ENCODE measurements around the gene CYB5R4. TPM values are rescaled to one million over a fixed set of nuclear protein-coding genes. Genes with fewer than 3 reads are reported as not detected.

Gene CYB5R4
- total and polyA plus RNA-seq, 2 donors (not counting 1 experiment from before 2014, with no cell fraction given), result 4.3 to 10.6 TPM

GRCh38 chr6:83884523-83884922 is 25.0 kb downstream of the CYB5R4 start:
- Histone ChIP-seq H3K4me1 (ENCODE audit: control insufficient read depth, extremely low read depth, insufficient read depth, low read length) (no peaks in the 10 kb centered on the region), H3K79me2 (ENCODE audit: control insufficient read depth, insufficient read depth, low read length) (no peaks in the 10 kb centered on the region), H4K20me1 (ENCODE audit: control insufficient read depth, extremely low read depth, insufficient read depth, low read length) (no peaks in the 10 kb centered on the region), H2AFZ (ENCODE audit: low read length) (no peak overlapping the region), H3K4me2 (ENCODE audit: extremely low read depth, insufficient read depth, low read length) (no peak overlapping the region), H3K36me3 (ENCODE audit: control insufficient read depth, insufficient read depth, low read length) (no peaks in the 10 kb centered on the region), H3K4me3 (replicated peaks in 1 of 4; ENCODE audit: control extremely low read depth in 1 of 4, insufficient read depth in 1 of 4, low read depth in 3 of 4, low read length in 4 of 4) (no peak overlapping the region), H3K9me3 (ENCODE audit: control insufficient read depth, insufficient read depth, low read depth, low read length) (no peaks in the 10 kb centered on the region), H3K9ac (ENCODE audit: insufficient read depth, low read length) (no peak overlapping the region), H3K27me3 (ENCODE audit: control insufficient read depth, insufficient read depth, low read length) (no peaks in the 10 kb centered on the region), H3K27ac (ENCODE audit: insufficient read depth, low read length) (no peak overlapping the region)
- TF ChIP-seq, protein P1, sequence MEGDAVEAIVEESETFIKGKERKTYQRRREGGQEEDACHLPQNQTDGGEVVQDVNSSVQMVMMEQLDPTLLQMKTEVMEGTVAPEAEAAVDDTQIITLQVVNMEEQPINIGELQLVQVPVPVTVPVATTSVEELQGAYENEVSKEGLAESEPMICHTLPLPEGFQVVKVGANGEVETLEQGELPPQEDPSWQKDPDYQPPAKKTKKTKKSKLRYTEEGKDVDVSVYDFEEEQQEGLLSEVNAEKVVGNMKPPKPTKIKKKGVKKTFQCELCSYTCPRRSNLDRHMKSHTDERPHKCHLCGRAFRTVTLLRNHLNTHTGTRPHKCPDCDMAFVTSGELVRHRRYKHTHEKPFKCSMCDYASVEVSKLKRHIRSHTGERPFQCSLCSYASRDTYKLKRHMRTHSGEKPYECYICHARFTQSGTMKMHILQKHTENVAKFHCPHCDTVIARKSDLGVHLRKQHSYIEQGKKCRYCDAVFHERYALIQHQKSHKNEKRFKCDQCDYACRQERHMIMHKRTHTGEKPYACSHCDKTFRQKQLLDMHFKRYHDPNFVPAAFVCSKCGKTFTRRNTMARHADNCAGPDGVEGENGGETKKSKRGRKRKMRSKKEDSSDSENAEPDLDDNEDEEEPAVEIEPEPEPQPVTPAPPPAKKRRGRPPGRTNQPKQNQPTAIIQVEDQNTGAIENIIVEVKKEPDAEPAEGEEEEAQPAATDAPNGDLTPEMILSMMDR (conservative IDR thresholded peaks at IDR 0.05 in 1 of 2, IDR thresholded peaks at IDR 0.05 in 1 of 2; ENCODE audit: low read depth in 1 of 2, low read length in 2 of 2), result peak; percentile 24 to 59
- no peak for TF ChIP-seq EZH2 (IDR thresholded peaks at IDR 0.05; ENCODE audit: low read length, missing control alignments)
- peak; percentile 45 to 63 for DNase-seq (ENCODE audit: low read depth in 2 of 2)

GRCh38 chr6:83885984-83886383 is 26.5 kb downstream of the CYB5R4 start:
- H3K4me2 ChIP-seq (ENCODE audit: extremely low read depth, insufficient read depth, low read length), result no peak overlapping the region
- H3K4me1 ChIP-seq (ENCODE audit: control insufficient read depth, extremely low read depth, insufficient read depth, low read length), result no peaks in the 10 kb centered on the region
- H3K79me2 ChIP-seq (ENCODE audit: control insufficient read depth, insufficient read depth, low read length), result no peaks in the 10 kb centered on the region
- no peak overlapping the region for H3K9ac ChIP-seq (ENCODE audit: insufficient read depth, low read length)
- H4K20me1 ChIP-seq (ENCODE audit: control insufficient read depth, extremely low read depth, insufficient read depth, low read length), result no peaks in the 10 kb centered on the region
- DNase-seq (ENCODE audit: low read depth in 2 of 2), result no peak
- no peaks in the 10 kb centered on the region for H3K36me3 ChIP-seq (ENCODE audit: control insufficient read depth, insufficient read depth, low read length)
- H3K27me3 ChIP-seq (ENCODE audit: control insufficient read depth, insufficient read depth, low read length), result no peaks in the 10 kb centered on the region
- H2AFZ ChIP-seq (ENCODE audit: low read length), result no peak overlapping the region
- H3K4me3 ChIP-seq (replicated peaks in 1 of 4; ENCODE audit: control extremely low read depth in 1 of 4, insufficient read depth in 1 of 4, low read depth in 3 of 4, low read length in 4 of 4), result no peak overlapping the region
- no peaks in the 10 kb centered on the region for H3K9me3 ChIP-seq (ENCODE audit: control insufficient read depth, insufficient read depth, low read depth, low read length)
- no peak for TF ChIP-seq EZH2 (IDR thresholded peaks at IDR 0.05; ENCODE audit: low read length, missing control alignments)
- TF ChIP-seq, protein P1 (conservative IDR thresholded peaks at IDR 0.05 in 1 of 2, IDR thresholded peaks at IDR 0.05 in 1 of 2; ENCODE audit: low read depth in 1 of 2, low read length in 2 of 2), result no peak
- H3K27ac ChIP-seq (ENCODE audit: insufficient read depth, low read length), result no peak overlapping the region

DNA sequence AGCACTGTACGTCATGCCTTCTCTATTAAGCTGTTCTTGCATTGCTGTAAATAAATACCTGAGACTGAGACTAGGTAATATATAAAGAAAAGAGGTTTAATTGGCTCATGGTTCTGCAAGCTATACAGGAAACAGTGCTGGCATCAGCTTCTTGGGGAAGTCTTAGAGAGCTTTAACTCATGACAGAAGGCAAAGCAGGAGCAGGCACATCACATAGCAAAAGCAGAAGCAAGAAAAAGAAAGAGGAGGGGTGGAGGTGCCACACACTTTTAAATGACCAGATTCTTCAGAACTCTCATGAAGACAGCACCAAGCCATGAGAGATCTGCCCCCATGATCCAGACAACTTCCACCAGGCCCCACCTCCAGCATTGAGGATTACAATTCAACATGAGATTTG is 30.1 kb downstream of the CYB5R4 start:
- Histone ChIP-seq H3K27ac (ENCODE audit: insufficient read depth, low read length) (no peak overlapping the region), H2AFZ (ENCODE audit: low read length) (no peak overlapping the region), H3K9ac (ENCODE audit: insufficient read depth, low read length) (no peak overlapping the region), H4K20me1 (ENCODE audit: control insufficient read depth, extremely low read depth, insufficient read depth, low read length) (no peaks in the 10 kb centered on the region), H3K27me3 (ENCODE audit: control insufficient read depth, insufficient read depth, low read length) (no peaks in the 10 kb centered on the region), H3K4me2 (ENCODE audit: extremely low read depth, insufficient read depth, low read length) (no peak overlapping the region), H3K9me3 (ENCODE audit: control insufficient read depth, insufficient read depth, low read depth, low read length) (no peaks in the 10 kb centered on the region), H3K4me1 (ENCODE audit: control insufficient read depth, extremely low read depth, insufficient read depth, low read length) (no peaks in the 10 kb centered on the region), H3K4me3 (replicated peaks in 1 of 4; ENCODE audit: control extremely low read depth in 1 of 4, insufficient read depth in 1 of 4, low read depth in 3 of 4, low read length in 4 of 4) (no peak overlapping the region), H3K79me2 (ENCODE audit: control insufficient read depth, insufficient read depth, low read length) (no peaks in the 10 kb centered on the region), H3K36me3 (ENCODE audit: control insufficient read depth, insufficient read depth, low read length) (no peaks in the 10 kb centered on the region)
- no peak for DNase-seq (ENCODE audit: low read depth in 2 of 2)
- TF ChIP-seq, protein P1 (conservative IDR thresholded peaks at IDR 0.05 in 1 of 2, IDR thresholded peaks at IDR 0.05 in 1 of 2; ENCODE audit: low read depth in 1 of 2, low read length in 2 of 2), result no peak
- no peak for TF ChIP-seq EZH2 (IDR thresholded peaks at IDR 0.05; ENCODE audit: low read length, missing control alignments)

Data from fibroblast of lung (primary cell).